HG02938 (cell line): ENCODE data around the gene S100A2.
"Not testable (repeated sequence)": the region's sequence is repeated elsewhere in the genome, so short reads cannot be mapped to it uniquely, and the experiment has no call there.

Experiments
- ATAC-seq: cut with Tn5 transposase; IDR thresholded peaks from one replicate; pipeline ENCODE4 v1.9.1; 2021; ENCODE audit warnings: mild to moderate bottlenecking, moderate library complexity; ENCODE audit not compliant: unreplicated experiment

Gene S100A2

DNA sequence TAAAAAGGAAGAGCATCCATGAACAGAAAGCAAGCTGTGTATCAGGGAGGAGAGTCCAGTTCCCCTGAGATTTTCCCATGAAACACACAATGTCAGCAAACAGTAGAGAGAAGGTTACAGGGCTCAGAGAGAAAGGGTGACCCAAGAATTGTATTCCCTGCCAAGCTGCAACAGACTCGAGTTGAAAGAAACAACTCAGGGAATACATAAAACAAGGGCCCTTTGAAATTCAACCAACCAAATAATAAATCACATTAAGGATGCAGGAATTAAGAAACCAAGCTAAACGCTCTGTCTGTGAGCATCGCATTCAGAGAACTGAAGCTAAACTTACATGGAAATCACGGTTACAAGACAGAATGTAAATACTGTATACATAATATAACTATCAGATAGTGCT lies 27.1 kb upstream of the S100A2 start:
- no peak for ATAC-seq

DNA sequence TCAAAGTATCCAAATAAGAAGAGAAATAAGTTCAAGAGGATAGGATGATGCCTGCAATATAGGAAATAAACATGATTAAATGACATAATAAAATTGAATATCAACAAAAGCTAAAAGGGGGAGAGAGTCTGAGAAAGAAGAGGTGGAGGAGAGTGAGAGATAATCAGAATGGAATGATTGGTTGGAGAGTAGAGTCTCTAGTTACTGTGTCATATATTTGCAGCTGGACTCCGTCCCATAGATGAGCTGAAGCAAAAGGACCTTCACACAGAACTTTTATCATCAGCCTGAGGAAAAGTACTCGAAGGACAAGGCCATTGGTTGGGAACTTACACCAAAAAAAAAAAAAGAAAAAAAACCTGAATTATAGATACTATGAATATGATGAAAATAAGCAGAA lies 22.8 kb upstream of the S100A2 start:
- no peak for ATAC-seq

DNA sequence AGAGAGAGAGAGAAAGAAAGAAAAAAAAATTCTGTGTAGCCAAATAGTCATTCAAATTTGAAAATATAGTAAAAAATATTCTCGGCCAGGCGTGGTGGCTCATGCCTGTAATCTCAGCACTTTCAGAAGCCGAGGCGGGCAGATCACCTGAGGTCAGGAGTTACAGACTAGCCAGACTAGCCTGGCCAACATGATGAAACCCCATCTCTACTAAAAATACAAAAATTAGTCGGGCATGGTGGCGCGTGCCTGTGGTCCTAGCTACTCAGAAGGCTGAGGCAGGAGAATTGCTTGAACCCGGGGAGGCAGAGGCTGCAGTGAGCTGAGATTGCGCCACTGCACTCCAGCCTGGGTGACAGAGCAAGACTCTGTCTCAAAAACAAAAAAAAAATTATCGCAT lies 22.4 kb upstream of the S100A2 start:
- ATAC-seq, result not testable (repeated sequence)

DNA sequence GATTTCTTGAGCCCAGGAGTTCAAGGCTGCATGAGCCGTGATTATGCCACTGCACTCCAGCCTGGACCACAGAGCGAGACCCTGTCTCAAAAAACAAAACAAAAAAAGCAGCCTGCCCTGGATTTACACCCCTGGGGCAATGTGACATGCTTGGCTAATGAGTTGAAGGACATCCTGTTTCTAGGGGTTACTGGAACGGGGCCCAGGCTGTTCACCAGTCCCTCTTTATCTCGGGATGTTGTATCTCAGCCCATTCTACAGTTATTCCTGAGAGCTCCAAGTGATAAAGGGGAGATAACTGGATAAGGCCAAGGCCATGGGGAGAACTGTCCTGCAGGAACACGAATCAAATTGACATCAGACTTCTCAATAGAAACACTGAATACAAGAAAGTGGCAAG lies 21.7 kb upstream of the S100A2 start:
- no peak for ATAC-seq

DNA sequence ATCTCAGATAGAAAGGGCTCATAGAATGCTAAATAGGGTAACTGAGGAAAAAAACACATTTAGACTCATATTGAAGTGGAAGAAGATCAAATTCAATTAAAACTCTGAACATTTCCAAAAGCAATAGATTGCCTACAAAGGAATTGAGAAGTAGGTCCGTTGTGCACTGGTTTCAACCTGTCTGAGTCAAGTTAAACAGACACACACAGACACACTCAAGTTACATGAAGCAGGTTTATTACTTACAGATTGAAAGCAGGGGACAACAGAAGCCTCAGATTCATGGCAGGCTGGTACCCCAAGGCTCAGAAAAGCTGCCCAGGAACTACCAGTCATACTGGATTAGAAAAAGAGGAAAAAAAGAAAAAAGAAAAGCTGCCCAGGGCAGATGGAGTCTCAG lies 20.7 kb upstream of the S100A2 start:
- no peak for ATAC-seq

DNA sequence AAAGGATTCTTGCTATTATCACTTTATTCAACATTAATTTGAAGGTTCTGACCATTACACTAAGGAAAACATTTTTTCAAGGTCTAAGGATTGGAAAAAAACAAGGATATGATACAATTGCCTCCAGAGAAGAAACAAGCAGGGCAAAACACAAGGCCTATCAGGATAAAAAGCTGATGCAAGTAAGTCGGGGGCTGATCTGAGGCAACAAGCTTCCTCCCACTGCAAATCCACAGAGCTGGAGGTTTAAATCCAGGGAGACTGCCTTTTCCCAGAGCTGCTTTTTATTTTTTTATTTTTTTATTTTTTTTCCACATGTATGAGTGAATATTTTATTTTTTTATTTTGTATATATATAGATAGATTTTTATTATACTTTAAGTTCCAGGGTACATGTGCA lies 19.4 kb upstream of the S100A2 start:
- no peak for ATAC-seq

DNA sequence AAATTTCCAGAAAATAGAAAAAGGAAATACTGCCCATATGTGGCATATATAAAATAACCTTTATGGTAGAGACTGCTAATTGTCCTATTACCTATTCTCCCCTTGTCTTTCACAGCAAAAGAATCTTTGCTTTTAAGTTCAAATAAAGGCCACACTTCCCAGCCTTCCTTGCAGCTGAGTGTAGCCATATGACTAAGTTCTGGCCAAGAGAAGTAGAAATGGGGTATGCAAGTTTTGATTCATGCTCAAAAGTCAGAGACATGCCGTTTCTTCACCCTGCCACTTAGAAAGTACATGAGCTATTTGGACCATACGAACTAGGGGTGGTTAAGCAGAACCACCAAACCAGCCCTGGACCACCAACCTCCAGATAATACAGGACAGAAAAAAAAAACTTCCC lies 18.3 kb upstream of the S100A2 start:
- no peak for ATAC-seq

DNA sequence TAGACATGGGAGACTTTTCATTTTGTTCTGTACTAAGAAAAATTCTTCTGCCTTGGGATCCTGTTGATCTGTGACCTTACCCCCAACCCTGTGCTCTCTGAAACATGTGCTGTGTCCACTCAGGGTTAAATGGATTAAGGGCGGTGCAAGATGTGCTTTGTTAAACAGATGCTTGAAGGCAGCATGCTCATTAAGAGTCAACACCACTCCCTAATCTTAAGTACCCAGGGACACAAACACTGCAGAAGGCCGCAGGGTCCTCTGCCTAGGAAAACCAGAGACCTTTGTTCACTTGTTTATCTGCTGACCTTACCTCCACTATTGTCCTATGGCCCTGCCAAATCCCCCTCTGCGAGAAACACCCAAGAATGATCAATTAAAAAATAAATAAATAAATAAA lies 17.9 kb upstream of the S100A2 start:
- not testable (repeated sequence) for ATAC-seq

DNA sequence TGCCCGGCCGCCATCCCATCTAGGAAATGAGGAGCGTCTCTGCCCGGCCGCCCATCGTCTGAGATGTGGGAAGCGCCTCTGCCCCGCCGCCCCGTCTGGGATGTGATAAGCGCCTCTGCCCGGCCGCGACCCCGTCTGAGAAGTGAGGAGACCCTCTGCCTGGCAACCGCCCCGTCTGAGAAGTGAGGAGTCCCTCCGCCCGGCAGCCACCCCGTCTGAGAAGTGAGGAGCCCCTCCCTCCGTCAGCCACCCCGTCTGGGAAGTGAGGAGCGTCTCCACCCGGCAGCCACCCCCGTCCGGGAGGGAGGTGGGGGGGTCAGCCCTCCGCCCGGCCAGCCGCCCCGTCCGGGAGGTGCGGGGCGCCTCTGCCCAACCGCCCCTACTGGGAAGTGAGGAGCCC lies 17.2 kb upstream of the S100A2 start:
- not testable (repeated sequence) for ATAC-seq

DNA sequence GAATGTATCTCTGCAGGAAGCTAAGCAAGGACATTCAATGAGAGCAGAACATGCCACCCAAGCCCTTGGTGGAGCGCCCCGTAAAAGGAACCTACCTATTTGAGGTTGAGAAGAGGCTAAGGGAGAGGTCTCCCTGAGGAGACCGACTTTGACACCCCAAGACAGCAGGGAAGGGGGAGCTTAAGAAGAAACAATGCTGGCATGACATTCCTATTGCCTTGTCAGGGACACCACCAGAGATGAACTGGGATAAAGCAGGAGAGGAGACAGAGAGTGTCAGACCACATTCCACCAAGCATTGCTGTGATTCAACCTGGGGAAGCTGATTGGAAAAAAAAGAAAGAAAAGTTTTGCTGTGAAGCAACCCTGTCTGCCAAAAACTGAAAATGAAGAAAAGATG lies 13.3 kb upstream of the S100A2 start:
- ATAC-seq, result no peak

DNA sequence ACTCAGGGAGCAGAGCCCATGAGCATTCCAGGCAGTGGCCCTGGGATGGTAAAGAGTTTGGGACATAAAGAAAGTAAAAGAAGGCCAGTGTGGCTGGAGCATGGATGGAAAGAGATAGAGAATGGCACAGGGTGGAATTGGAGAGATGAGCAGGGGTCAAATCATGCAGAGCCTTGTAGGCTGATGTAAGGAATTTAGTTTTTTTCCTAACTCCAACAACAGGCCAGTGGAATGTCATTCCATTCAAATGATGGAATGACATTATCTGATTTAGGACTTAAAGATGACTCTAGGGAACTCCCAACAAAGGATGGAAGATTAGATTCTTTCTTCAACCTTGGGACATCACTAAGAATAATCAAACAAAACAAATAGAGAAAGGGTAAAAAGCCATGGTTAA lies 12.8 kb upstream of the S100A2 start:
- no peak for ATAC-seq

DNA sequence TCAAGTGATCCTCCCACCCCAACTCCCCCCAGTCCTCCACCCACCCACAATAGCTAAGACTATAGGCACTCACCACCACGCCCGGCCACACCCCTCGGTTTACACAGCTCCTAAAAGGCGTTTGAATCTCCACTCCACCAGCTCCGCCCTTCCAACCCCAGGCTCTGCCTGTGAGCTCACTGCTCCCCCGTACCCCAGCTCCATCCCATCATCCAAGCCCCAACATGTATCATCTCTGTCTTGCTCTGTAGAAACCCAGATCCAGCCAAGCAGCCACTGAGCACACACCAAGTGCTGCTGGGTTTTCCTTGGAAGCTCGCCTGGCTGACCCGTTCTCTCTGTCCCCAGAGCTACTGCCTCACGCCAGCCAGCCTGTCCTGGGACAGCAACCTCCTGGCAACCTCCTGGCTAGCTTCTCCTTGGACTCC lies 12.0 kb upstream of the S100A2 start:
- no peak for ATAC-seq

DNA sequence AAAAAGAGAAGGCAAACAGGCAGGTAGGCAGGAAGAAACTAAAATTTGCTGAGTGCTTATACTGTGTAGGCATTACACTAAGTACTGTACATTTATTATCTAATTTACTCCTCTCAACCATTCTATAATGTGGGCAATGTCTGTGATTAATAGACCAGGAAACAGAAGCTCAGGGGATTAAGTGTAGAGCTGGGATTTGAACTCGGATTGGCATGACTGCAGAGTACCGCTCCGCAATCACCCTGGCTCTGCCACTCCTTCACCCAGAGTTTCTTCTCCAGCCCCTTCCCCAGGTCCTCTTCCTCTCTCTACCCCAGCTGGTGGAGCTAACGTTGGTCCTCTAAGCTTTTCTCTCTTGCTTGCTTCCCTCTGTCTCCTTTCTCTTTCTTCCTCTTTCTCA lies 11.5 kb upstream of the S100A2 start:
- ATAC-seq, result no peak

DNA sequence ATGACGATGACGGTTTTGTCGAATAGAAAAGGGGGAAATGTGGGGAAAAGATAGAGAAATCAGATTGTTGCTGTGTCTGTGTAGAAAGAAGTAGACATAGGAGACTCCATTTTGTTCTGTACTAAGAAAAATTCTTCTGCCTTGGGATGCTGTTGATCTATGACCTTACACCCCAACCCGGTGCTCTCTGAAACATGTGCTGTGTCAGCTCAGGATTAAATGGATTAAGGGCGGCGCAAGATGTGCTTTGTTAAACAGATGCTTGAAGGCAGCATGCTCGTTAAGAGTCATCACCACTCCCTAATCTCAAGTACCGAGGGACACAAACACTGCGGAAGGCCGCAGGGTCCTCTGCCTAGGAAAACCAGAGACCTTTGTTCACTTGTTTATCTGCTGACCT lies 9.9 kb upstream of the S100A2 start:
- not testable (repeated sequence) for ATAC-seq

DNA sequence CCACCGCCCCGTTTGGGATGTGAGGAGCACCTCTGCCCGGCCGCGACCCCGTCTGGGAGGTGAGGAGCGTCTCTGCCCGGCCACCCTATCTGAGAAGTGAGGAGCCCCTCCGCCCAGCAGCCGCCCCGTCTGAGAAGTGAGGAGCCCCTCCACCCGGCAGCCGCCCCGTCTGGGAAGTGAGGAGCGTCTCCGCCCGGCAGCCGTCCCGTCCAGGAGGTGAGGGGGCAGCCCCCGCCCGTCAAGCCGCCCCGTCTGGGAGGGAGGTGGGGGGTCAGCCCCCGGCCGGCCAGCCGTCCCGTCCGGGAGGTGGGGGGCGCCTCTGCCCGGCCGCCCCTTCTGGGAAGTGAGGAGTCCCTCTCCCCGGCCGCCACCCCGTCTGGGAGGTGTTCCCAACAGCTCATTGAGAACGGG lies 9.4 kb upstream of the S100A2 start:
- not testable (repeated sequence) for ATAC-seq

DNA sequence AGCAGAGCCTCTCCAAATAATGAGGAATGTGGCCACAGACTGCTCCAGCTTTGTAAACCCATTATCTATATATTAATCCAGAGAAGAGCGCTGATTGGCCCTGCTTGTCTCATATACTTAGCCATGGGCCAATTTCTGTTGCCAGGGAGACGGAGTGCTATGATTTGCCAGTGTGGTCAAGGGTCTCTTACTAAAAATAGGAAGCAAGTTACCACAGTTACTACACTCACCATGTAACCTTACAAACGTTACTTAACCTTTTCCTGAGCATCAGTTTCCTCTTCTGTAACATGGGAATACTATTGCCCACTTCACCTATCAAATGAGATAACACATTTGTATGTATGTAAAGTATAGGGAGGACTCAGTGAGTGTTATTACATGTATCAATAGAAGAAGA lies 7.7 kb upstream of the S100A2 start:
- no peak for ATAC-seq

DNA sequence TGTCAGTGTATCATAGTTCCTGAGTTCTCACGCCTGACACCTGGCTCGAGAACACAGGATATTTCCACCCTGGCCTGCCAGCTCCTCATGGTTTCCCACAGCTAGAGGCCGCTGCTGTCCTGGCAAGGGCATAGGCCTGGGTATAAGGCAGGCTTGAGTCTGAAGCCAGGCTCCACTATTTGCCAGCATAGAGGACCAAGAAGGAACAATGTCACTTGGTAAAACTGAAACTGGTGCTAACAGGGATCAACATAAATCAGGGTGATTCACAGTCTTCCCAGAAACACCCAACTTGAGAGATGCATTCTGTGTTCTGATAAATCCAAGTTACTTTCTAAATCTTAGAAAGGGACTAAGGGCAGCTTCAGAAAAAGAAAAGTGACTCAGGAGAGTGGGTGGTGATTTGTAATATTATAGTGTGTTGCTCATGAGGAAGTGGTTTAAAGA lies 6.9 kb upstream of the S100A2 start:
- ATAC-seq, result no peak

DNA sequence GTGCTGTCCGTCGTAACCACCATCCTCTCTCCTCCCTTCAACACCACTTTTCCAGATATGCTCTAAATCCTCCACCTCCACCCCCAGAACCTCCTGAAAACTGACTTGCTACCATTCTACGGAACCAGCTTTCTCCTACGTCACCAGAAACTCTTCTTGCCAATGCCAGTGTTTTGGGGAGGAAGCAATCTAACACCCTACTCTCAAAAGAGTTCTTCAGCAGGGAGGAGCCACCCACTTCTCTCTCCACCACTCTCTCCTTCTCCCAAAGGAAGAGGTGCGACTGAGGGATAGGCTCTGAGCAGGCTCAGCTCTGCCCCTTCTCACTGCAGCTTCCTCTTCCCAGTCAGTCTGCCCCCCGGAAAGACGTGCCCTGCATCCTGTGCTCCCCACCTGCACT lies 6.1 kb upstream of the S100A2 start:
- ATAC-seq, result no peak

DNA sequence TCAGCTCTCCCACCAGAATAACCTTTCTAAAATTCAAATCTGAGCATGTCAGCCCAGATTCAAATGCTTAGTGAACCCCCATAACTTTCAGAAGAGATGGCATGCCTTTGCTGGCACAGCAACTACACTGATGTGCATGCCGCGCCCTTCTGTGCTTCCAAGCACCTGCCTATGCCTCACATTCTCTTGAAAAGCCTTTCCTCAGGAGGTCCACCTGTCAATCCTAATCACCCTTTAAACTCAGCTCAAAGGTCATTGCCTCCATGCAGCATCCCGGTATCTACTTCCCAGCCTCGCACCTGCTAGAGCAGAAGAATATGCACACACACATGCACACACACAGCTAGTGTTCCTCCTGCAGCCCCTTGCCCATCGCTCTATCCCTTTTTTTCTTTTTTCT lies 5.2 kb upstream of the S100A2 start:
- ATAC-seq, result no peak

DNA sequence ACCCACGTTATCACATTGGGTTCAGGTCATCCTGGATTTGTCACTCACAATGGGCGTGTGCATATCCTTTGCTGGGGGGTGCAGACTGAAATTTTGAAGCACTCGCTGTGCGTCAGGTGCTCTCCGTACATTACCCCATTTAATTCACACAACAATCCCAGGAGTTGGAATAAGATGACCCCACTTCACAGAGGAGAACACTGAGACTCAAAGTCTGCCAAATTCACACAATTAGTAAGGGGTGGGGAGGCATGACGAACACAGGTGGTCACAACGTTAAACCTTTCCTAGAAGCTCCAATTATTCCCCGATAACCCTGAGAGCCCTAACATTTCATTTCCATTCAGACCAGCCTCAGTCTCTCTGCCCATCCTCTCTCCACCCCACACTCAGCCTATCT lies 3.8 kb upstream of the S100A2 start:
- ATAC-seq, result no peak

DNA sequence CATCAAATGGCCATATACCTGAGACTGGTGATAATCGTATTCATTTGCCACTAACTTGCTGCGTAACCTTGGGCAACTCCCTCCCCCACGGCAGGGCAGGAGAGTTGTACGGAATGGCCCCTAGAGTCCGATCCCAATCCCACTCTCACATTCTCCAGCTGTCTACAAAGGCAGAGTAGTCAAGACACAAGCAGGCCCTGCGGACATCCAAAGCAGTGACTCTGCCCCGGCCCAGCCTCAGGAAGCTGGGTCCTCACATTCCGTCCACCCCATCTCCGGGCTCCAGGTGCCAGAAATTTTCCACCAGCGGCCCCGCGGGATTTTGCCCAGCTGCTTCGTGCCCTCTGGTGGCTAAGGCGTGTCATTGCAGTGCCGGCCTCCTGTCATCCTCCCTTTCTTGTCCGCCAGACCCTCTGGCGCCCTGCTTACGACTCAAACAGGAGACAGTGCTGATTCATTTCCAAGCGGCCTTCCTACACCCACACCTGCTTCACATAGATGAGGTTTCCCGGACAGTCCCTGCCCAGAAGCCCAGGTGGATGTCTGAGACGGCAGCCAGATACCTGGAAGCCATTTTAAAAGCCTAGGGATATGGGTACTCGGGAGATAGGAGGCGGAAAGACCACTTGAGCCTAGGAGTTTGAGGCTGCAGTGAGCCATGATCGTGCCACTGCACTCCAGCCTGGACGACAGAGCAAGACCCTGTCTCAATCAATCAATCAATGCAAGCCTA lies 2.9 kb upstream of the S100A2 start:
- ATAC-seq, result no peak

DNA sequence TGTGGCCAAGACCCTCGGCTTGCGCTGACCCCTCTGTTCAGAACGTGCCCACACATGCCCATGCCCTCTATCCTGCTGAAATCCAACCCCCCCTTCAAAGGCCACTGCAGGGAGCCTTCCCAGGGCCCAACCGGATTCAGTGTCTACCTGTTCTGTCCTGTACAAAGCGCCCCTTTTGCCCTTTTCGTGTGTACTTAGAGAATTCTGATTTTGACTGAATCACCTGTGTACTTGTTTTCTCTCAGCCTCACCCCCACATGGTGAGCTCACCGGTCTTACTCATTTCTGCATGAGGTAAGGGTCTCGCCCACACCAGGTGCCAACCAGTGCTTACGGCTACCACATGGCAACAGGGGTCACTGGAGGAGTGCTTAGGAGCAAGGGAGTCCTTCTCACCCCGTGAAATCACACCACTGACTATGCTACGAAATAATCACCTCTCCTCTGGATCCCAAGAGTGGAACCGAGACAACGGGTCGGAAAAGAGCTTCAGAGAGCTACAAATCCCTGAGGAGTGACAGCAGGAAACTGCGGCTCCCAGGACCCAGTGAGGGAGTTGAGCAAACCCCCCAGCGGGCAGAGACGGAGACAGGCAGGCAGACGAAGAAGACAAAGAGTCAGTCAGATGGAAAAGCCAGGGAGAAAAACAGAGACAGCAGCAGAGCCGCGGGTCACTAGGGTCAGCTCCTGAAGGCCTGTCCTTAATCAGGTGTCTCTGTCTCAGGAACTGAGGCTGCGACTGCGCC lies 2.1 kb upstream of the S100A2 start:
- no peak for ATAC-seq
